Measurements from ENCODE around the gene ANO2. TPM values are rescaled to one million over a fixed set of nuclear protein-coding genes. Genes with fewer than 3 reads are reported as not detected.

Gene ANO2
- total RNA-seq, 2 experiments from 2014 or later = not detected

GRCh38 chr12:5785601-5786000 is 159.5 kb downstream of the ANO2 start:
- CTCF ChIA-PET = no interaction called here
- Mint-ChIP-seq H3K4me3 (no peak overlapping the region), H3K36me3 (ENCODE audit: low read depth) (no peaks in the 10 kb centered on the region), H3K9me3 (no peaks in the 10 kb centered on the region), H3K4me1 (ENCODE audit: low read depth) (no peaks in the 10 kb centered on the region), H3K27me3 (peaks cover 1% of the 10 kb centered on the region), H3K27ac (no peak overlapping the region)
- ATAC-seq (no peak), DNase-seq (no peak)
- intact Hi-C loops (cut with micrococcal nuclease) = no loop called here
- no peak for TF ChIP-seq CTCF (IDR thresholded peaks at IDR 0.05)
- POLR2A ChIA-PET = no interaction called here

- Mint-ChIP-seq H3K4me3 (no peak overlapping the region), H3K36me3 (ENCODE audit: low read depth) (no peaks in the 10 kb centered on the region), H3K4me1 (ENCODE audit: low read depth) (no peaks in the 10 kb centered on the region), H3K27me3 (peaks cover 1% of the 10 kb centered on the region), H3K27ac (no peak overlapping the region), H3K9me3 (no peaks in the 10 kb centered on the region)
- TF ChIP-seq CTCF (IDR thresholded peaks at IDR 0.05) = no peak
- ATAC-seq (no peak), DNase-seq (no peak)
- intact Hi-C loops (cut with micrococcal nuclease) = no loop called here
- POLR2A ChIA-PET = no interaction called here
- CTCF ChIA-PET = interaction anchor here (1.8 kb wide), 1 partner anchor 39 kb away, joined by 4 read pairs; no protein-coding TSS in a partner anchor
Measured at GRCh38 chr12:5784462-5785130, 160.5 kb downstream of the ANO2 start.

GRCh38 chr12:5783289-5783920 is 161.7 kb downstream of the ANO2 start:
- Mint-ChIP-seq H3K27ac (no peak overlapping the region), H3K36me3 (ENCODE audit: low read depth) (no peaks in the 10 kb centered on the region), H3K4me1 (ENCODE audit: low read depth) (no peaks in the 10 kb centered on the region), H3K27me3 (peaks cover 1% of the 10 kb centered on the region), H3K4me3 (no peak overlapping the region), H3K9me3 (no peaks in the 10 kb centered on the region)
- TF ChIP-seq CTCF (IDR thresholded peaks at IDR 0.05) = no peak
- intact Hi-C loops (cut with micrococcal nuclease) = no loop called here
- ChIA-PET POLR2A (no interaction called here), CTCF (interaction anchor here (1.8 kb wide), 1 partner anchor 38 kb away, joined by 4 read pairs; no protein-coding TSS in a partner anchor)
- ATAC-seq = no peak
- no peak for DNase-seq

- no peak overlapping the region for H3K27ac Mint-ChIP-seq
- intact Hi-C loops (cut with micrococcal nuclease) = no loop called here
- DNase-seq (no peak), ATAC-seq (no peak)
- ChIA-PET POLR2A (no interaction called here), CTCF (no interaction called here)
- no peak overlapping the region for H3K4me3 Mint-ChIP-seq
- TF ChIP-seq CTCF (IDR thresholded peaks at IDR 0.05) = no peak
- H3K9me3 Mint-ChIP-seq = no peaks in the 10 kb centered on the region
- no peaks in the 10 kb centered on the region for H3K4me1 Mint-ChIP-seq (ENCODE audit: low read depth)
- no peaks in the 10 kb centered on the region for H3K36me3 Mint-ChIP-seq (ENCODE audit: low read depth)
- peaks cover 3% of the 10 kb centered on the region for H3K27me3 Mint-ChIP-seq
Measured at GRCh38 chr12:5780536-5780935, 164.5 kb downstream of the ANO2 start.

- intact Hi-C loops (cut with micrococcal nuclease) = no loop called here
- no peak for TF ChIP-seq CTCF (IDR thresholded peaks at IDR 0.05)
- ChIA-PET POLR2A (no interaction called here), CTCF (no interaction called here)
- H3K9me3 Mint-ChIP-seq = no peaks in the 10 kb centered on the region
- no peak overlapping the region for H3K4me3 Mint-ChIP-seq
- no peaks in the 10 kb centered on the region for H3K4me1 Mint-ChIP-seq (ENCODE audit: low read depth)
- no peaks in the 10 kb centered on the region for H3K36me3 Mint-ChIP-seq (ENCODE audit: low read depth)
- ATAC-seq (no peak), DNase-seq (no peak)
- no peak overlapping the region for H3K27ac Mint-ChIP-seq
- H3K27me3 Mint-ChIP-seq = peaks cover 8% of the 10 kb centered on the region
Measured at GRCh38 chr12:5779401-5779800, 165.7 kb downstream of the ANO2 start.

Measured in activated CD8-positive, alpha-beta T cell treated with anti-CD3 and anti-CD28 coated beads for 36 hours (primary cell).